ACHN (cell line): ENCODE data around the gene COL18A1.
A peak's percentile ranks its signal among the peaks of the same experiment; 100 is the strongest.
"Not testable (repeated sequence)": the region's sequence is repeated elsewhere in the genome, so short reads cannot be mapped to it uniquely, and the experiment has no call there.

Experiments
- DNase-seq: peaks from one replicate; pipeline ENCODE4 v3.0.0-alpha.2; 2015
- in situ Hi-C: cut with HindIII; loops from 2 replicates; pipeline ENCODE4 v1.10.0; 2017; ENCODE audit warnings: low sequenced_read_pairs, low pct_ligation_motif_present, low pct_unique_long_range_greater_than_20kb

COL18A1 gene

GRCh38 chr21:45404730-45405270 is at the start of gene COL18A1:
Gene COL18A1 (plus strand): TSS chr21:45405165. CDS start chr21:45405231, 66 bp downstream.
- DNase-seq = peak; percentile 50
- in situ Hi-C loops = no loop called here

GRCh38 chr21:45355573-45355972 is 49.4 kb upstream of the COL18A1 start:
- in situ Hi-C loops = no loop called here
- no peak for DNase-seq

GRCh38 chr21:45356251-45356650 is 48.7 kb upstream of the COL18A1 start:
- in situ Hi-C loops = no loop called here
- no peak for DNase-seq

- in situ Hi-C loops = no loop called here
- no peak for DNase-seq
Observed at GRCh38 chr21:45356653-45357435, 48.1 kb upstream of the COL18A1 start.

DNA sequence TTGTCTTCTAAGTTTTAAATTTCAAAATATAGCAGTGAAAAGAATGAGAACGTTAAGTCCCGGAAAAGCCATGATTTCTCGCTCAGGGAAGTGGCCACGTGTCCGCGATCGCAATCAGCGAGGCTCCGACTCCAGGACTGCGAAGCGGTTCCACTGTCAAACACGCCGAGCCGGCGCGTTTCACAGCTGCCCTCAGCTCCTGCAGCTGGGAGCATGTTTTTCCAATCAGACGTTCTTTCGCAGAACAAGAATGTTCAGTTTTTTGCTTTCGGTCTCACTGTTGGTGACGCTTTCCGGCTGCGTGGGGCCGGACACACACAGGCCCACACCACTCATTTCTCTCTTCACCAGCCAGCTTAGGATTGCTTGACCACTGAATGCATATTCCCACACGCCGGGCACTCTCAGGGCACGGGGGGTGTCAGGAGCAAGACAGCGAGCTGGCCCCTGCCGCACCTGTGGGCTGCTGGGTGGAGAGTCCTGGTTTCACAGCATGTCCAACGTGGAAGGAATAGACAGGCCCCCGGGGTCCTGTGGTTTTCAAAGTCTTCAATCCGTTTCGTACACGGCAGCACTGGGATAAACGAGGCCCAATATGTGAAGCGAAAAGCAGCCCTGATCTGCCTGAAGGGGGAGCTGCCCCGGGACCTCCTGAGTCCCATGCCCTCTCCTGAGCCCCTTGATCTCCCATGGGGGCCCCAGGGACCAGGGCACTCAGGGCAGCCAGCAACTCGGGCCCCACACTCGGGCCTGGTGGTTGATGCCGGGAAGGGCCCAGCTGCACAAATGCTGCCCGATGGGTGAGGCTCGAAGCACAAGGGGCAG is 47.3 kb upstream of the COL18A1 start:
- DNase-seq = no peak
- in situ Hi-C loops = no loop called here

DNA sequence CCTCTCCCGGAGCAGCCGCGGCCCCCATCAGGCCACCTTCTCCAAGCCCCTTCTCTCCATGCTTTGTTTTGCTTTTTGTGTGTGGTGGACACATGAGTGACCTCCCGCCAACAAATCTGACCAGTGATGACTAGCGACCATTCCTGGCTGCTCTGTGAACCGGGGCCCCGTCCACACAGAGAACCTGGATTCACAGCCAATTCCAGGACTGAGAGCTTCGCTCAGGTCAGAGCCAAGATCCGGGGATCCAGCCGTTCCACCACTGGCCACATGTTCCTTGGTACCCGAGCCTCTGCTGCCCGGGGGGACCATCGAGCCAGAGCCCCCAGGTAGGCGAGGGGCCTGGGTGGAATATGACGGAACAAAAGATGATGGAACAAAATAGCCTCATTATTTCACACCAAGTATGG is 46.7 kb upstream of the COL18A1 start:
- in situ Hi-C loops = no loop called here
- no peak for DNase-seq

DNA sequence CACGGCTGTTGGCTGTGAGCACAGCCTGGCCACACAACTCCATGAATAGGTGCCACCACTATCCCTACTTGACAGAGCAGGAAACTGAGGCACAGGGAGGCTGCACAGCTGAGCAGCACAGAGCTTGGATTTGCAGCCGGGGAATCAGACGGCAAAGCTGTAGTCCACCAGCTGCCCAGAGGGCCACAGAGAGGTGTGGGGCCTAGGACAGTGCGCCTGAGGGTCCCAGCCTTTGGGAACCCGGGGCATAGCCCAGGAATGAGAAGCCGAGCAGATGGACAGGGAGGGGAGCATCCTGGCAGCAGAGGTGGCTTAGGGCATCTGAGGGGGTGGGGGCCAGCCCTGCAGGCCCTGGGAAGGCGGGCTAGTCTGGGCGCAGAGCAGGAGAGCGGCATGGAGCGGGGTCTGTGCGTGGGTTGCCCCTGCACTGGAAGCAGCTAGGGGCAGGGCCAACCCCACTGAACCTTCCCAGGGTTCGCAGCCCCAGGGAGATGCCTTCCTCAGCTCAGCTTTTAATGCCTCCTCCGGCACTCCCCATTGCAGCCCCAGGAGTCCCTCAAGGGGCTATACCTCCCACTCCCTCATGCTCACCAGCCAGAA is 46.2 kb upstream of the COL18A1 start:
- no peak for DNase-seq
- in situ Hi-C loops = no loop called here

DNA sequence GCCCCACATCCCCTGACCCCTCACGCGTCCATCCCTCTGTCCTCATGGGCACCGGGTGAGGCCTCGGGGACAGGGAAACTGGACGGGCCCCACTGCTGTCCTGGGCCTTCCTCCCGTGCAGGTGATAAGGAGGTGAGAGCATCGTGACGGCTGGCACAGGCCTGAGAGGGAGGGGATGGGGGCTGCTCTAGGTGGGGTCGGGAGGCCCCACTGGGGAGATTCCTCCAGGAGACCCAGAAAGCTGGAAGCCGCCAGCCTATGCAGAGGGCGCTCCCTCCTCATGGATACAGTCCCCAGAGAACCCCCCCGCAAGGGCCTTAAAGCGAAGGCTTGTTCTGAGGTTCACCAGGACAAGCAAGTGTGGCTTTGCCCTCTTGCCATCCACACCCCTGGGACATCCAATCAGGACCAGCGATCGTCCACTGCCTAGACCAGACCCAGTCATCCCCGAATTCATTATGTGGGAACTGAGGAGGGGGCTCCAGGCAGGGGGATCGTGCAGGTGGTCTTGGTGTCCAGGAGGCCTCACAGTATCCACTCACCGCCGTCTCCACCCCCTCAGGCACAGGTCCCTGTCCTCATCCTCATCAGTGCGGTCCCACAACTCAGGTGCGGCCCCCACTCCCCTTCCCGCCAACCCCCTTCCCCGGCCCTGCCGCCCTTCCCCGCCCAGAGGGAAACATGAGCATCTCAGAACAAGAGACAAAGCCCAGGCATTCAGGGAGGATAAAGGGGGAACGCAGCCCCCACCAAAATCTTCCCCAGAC is 45.3 kb upstream of the COL18A1 start:
- no peak for DNase-seq
- in situ Hi-C loops = no loop called here

DNA sequence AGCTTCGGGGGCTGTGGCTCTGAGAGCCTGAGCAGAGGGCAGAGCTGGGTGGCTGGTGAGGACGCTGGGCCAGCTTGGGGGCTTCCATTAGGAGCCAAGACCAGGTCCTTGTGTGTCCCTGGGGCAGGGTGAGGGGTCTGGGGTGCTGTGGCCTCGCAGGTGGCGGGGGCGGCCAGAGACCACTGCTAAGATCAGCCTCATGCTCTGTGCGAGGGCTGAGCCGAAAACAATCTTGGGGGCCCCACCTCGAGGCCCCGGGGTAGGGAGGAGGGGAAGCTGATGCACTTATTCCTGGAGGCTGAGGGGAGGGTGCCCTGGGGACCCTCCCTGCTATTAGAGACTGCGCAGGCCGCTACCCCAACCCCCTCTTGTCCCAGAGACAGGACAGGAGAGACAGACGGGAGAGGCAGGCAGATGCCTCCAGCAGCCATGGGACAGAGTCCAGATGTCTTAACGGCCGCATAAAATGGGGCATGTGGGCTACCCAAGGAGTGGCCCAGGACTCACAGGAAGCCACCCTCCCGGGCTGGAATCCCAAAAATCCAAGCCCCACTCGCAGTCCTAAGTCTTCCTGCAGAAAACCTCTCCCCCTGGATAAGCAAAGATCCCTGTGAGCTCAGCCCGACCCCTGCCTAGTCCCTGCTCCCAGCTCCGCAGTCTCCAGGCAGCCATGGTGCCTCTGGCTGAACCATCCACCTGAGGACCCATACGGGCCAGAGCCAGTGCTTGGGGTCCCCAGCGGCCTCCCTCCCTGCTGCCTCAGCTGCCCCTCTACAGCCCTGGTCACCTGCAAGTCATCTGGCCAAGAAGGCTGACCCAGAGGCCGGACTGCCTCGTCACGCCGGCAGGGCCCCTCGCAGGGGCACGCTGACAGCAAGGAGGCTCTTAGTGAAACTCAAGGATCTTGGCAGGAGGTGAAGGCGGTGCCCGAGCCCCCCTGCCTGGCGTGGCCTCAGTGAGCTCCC is 43.6 kb upstream of the COL18A1 start:
- no peak for DNase-seq
- in situ Hi-C loops = no loop called here

GRCh38 chr21:45362077-45362747 is 42.8 kb upstream of the COL18A1 start:
- in situ Hi-C loops = no loop called here
- DNase-seq = no peak

GRCh38 chr21:45362748-45363145 is 42.2 kb upstream of the COL18A1 start:
- DNase-seq = no peak
- in situ Hi-C loops = no loop called here

DNA sequence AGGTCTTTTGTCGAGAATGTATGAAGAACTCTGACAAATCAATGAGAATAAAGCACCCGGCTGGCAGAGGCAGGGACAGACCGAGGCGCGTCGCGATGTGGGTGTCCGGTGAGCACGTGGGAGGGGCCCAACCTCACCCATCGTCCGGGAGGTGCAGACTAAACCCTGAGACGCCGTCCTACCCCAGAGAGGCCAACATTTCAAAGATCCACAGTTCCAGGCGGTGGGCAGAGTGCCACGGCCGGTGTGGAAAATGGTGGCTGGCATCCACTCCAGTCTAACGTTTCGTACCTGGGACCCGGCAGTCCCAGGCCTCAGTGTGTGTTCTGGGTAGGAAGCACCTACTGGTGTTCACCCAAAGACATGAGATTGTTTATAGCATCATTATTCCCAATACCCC is 41.7 kb upstream of the COL18A1 start:
- DNase-seq, in situ Hi-C loops: not testable (repeated sequence)

DNA sequence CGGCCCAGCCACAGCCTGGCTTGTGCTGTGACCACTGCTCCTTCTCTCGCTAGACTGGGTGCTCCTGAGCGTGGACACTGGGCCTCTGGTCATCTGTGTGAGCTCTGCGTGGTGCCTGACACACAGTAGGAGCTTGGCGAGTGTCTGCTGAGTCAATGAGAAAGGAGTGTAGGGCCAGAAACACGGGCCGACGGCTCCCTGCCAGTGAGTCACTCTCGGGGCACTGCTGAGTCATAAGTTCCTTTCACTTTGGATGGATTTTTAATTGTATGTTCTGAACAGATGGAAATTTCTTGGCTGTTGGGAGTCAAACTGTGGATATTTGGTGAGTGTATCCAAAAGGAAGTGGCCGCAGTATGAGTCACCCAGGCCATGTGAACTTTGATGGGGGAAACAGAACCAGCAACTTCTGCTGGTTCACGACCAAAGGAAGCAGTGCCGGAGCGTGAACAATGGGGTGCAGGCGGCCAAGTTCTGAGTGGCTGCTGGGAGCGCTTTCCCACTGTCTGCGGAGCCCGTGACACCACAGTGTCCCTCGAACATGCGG is 41.0 kb upstream of the COL18A1 start:
- in situ Hi-C loops = no loop called here
- peak; percentile 96 for DNase-seq

DNA sequence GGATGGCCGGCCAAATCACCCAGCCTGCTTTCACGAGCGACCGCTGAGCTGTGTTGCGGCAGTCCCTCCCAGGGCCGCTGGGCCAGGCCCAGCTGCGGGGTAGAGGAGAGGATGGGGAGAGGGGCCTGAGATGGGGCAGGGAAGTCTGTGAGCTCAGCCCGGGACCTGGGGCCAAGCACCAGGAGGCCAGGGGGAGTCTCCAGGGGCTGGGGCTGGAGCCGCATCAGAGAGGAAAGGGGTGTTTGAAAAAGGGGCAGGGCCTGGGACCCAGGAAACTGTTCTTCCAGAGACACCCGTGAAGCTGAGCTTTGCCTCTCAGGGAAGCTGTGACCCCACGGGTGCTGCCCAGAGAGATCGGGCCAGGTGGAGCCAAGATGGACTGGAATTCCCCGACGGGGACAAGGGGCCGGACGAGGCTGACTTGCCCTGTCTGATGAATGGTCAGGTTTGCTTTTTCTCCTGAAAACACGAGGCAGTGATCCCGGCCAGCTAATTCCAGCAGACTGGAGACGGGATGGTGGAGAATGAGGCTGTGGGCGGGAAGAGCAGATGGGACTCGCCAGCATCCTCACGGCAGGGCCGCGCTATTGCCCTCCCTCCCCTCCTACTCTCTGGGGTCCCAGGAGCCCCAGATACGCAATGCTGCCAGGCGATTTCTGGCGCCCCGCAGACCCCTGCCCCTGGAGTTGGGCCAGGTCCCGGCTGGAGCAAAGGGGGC is 40.3 kb upstream of the COL18A1 start:
- in situ Hi-C loops = no loop called here
- DNase-seq = peak; percentile 84

GRCh38 chr21:45365186-45365607 is 39.8 kb upstream of the COL18A1 start:
- no peak for DNase-seq
- in situ Hi-C loops = no loop called here

DNA sequence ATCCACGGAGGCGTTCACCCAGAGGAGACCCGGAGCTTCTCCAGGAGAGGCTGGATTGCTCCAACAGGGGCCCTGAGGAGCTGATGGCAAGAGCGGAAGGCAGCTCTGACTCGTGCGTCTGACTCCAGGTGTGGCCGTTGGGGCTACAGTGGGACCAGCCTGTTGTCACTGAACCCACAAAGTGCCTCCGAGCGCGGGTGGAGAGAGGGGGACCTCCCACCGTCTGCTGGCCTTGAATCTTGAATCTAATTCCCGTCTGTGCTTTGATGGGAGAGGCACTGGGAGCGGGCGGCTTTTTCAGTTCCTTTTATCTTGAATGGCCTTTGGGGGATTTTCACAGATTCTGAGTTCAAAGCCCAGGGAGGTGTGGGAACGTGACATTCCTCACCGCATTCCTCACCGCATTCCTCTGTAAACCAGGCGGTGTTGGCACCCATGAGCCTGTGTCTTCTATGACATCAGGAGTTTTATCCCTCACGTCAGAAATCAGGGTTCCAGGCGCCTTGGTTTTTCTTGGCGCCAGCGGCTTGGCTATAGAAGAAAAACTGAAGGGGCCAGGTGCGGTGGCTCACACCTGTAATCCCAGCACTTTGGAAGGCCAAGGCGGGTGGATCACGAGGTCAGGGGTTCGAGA is 39.2 kb upstream of the COL18A1 start:
- in situ Hi-C loops = no loop called here
- DNase-seq = peak; percentile 91
